Measurements from ENCODE around the gene ITPRID1. TPM values are rescaled to one million over a fixed set of nuclear protein-coding genes. Genes with fewer than 3 reads are reported as not detected.

ITPRID1 gene
- total RNA-seq, 1 donor from 2014 or later, result not detected

- TF ChIP-seq POLR2A (IDR thresholded peaks at IDR 0.05), result no peak
- TF ChIP-seq, protein P1, sequence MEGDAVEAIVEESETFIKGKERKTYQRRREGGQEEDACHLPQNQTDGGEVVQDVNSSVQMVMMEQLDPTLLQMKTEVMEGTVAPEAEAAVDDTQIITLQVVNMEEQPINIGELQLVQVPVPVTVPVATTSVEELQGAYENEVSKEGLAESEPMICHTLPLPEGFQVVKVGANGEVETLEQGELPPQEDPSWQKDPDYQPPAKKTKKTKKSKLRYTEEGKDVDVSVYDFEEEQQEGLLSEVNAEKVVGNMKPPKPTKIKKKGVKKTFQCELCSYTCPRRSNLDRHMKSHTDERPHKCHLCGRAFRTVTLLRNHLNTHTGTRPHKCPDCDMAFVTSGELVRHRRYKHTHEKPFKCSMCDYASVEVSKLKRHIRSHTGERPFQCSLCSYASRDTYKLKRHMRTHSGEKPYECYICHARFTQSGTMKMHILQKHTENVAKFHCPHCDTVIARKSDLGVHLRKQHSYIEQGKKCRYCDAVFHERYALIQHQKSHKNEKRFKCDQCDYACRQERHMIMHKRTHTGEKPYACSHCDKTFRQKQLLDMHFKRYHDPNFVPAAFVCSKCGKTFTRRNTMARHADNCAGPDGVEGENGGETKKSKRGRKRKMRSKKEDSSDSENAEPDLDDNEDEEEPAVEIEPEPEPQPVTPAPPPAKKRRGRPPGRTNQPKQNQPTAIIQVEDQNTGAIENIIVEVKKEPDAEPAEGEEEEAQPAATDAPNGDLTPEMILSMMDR (IDR thresholded peaks at IDR 0.05), result no peak
- no peak for TF ChIP-seq POLR2AphosphoS5 (IDR thresholded peaks at IDR 0.05; ENCODE audit: insufficient read depth in 1 of 2, low read depth in 1 of 2)
- Histone ChIP-seq H3K9me3 (no peaks in the 10 kb centered on the region), H3K4me3 (no peak overlapping the region), H3K27me3 (no peaks in the 10 kb centered on the region), H3K36me3 (no peaks in the 10 kb centered on the region), H3K4me1 (no peaks in the 10 kb centered on the region), H3K27ac (no peak overlapping the region)
- DNase-seq (ENCODE audit: extremely low spot score in 2 of 2), result no peak
- intact Hi-C loops (cut with DNase I), result no loop called here
These were observed 193.2 kb downstream of the ITPRID1 start for GRCh38 chr7:31707089-31707488.

Other genes with a start within 250 kb of the ITPRID1 start
- not detected for gene NEUROD6, start 173.4 kb upstream of the ITPRID1 start, total RNA-seq
- not detected for gene PPP1R17, start 173.1 kb downstream of the ITPRID1 start, total RNA-seq

Data from vagina (tissue), 2 donors.